HG03066 (cell line): ENCODE measurements around the gene ARSA.
"Not testable (repeated sequence)": the region's sequence is repeated elsewhere in the genome, so short reads cannot be mapped to it uniquely, and the experiment has no call there.

Experiments used
- ATAC-seq: cut with Tn5 transposase; IDR thresholded peaks from one replicate; pipeline ENCODE4 v1.9.1; 2021; ENCODE audit warnings: low read depth; ENCODE audit not compliant: unreplicated experiment

The ARSA gene

DNA sequence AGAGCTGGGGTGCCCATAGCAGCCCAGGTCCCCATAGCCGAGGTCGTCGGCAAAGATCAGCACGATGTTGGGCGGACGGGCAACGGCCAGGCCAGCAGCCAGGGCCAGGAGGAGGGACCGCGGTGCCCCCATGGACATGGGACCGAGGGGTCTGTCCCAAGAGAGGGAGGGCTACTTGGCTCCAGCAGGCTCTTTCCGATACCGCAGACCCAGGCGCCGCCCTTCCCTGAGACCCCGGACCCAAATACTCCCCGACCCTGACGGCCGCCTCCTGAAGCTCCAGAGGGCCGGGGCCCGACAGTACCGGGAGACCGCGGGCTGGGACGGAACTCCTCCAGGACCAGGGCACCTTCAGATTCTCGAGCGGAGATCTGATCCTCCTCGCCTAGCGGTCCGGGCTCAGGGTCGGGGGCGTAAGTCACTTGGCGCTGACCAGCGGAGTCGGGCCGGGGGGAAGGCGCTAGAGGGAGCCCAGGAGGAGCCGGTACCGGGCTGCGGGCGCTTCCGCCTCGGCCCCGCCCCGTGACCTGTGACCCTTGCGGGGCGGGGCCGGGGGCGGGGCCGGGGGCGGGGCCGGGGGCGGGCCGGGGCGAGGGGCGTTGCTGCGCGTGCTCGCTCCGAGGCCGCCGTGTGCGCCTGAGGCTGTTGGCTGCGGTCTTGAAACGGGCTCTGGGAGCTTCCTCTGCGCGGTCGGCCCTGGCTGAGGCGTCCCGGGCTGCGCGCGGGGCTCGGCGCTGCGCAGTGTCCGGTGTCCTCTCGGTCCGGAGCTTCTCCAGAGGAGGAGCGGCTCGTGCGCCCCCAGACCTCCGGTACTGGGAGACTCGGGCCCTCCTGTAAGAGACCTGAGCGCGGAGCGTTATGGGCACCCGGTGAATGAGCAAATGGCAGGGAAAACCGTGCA lies at the start of gene ARSA:
Gene ARSA, minus strand, starts transcription at position 511 of the 901 bp plus-strand sequence. Its CDS starts 373 bp downstream, at position 138.
- ATAC-seq = no peak

- ATAC-seq = no peak
Measured at GRCh38 chr22:50676661-50677492, 48.9 kb upstream of the ARSA start.

DNA sequence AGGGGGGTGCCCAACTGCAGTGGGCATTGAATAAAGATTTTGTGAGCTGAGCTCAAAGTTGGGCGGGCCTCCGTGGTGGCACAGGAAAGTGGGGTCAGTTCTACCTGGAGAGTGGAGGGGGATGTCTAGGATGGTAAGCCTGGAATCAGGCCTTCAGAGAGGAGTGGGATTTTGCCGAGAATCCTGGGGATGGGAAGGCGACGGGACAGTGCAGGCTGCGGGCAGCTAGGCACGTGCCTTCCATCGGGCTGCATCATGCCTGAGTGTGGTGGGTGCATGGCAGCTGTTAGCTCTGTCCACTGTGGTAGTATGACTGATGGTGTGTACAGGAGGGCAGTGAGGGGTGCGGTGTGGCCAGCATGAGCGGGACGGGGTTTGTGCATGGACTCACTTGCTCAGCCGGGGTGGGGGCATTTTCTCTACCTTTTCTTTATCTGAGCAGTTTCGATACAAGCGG lies 48.3 kb upstream of the ARSA start:
- no peak for ATAC-seq

DNA sequence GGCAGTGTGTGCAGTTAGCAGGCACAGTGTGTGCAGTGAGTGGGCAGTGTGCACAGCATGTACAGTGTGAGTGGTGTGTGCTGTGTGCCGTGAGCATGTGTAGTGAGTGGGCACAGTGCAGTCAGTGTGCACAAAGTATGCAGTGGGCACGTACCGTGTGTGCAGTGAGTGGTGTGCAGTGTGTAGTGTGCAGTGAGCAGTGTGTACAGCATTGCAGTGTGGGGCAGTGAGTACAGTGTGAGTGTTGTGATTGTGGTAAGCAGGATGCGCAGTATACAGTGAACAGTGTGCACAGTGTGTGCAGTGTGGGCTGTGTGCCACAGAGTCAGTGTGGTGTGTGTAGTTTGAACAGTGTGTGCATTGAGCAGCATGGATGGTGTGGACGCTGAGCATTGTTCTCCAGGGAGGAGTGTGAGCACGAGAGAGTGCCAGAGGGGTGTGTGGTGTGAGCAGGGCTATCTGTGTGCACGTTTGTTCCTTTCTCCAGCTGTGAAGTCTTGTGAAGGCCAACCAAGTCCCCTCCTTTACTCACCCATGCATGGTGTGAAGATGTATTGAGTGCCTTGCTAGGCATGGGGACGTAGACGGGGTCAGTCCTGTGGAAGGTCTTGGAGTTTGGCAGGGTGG lies 47.7 kb upstream of the ARSA start:
- ATAC-seq = no peak

DNA sequence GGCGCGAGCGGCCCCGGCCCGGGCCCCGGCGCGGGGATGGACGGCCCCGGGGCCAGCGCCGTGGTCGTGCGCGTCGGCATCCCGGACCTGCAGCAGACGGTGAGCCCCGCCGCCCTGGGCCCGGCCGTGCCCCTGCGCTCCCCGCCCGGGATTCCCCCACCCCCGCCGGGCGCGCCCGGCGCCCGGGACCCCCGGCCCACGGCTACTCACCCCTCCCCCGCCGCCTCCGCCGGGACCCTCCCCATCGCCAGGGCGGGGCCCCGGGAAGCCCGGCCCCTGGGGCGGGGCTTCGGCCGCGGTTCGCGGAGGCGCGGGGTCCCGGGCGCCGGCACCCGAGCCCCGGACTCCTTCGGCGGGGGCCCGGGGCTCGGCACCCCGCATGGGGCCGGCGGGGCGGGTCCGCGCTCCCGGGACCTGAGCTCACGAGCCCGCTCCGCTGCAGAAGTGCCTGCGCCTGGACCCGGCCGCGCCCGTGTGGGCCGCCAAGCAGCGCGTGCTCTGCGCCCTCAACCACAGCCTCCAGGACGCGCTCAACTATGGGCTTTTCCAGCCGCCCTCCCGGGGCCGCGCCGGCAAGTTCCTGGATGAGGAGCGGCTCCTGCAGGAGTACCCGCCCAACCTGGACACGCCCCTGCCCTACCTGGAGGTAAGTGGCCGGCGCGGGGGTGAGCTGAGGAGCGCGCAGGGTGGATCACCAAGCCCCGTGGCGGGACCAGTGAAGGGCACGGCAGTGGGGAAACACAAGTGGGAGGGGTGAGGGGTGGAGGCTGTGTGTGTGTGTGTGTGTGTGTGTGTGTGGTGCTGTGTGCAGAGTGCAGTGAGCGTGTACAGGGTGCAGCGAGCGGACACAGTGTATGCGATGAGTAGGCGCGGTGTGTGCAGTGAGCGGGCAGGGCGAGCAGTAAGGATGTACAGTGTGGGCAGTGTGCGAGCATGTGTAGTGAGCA lies 46.9 kb upstream of the ARSA start:
- no peak for ATAC-seq

DNA sequence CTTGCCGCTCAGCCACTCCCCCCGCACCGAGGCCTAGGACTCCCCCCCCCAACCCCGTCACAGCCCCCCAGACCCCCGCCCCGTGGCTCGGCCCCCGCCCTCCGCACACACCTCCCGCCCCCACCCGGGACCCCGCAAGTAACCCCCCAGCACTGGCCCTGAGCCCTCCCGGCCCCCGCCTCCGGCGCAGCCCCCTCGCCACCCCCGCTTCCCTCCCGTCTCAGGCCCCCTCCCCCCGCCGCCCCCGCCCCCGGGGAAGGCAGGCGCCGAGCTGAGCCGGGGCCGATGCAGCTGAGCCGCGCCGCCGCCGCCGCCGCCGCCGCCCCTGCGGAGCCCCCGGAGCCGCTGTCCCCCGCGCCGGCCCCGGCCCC lies 46.2 kb upstream of the ARSA start:
- ATAC-seq = no peak

GRCh38 chr22:50673231-50674129 lies 45.5 kb upstream of the ARSA start:
- no peak for ATAC-seq

DNA sequence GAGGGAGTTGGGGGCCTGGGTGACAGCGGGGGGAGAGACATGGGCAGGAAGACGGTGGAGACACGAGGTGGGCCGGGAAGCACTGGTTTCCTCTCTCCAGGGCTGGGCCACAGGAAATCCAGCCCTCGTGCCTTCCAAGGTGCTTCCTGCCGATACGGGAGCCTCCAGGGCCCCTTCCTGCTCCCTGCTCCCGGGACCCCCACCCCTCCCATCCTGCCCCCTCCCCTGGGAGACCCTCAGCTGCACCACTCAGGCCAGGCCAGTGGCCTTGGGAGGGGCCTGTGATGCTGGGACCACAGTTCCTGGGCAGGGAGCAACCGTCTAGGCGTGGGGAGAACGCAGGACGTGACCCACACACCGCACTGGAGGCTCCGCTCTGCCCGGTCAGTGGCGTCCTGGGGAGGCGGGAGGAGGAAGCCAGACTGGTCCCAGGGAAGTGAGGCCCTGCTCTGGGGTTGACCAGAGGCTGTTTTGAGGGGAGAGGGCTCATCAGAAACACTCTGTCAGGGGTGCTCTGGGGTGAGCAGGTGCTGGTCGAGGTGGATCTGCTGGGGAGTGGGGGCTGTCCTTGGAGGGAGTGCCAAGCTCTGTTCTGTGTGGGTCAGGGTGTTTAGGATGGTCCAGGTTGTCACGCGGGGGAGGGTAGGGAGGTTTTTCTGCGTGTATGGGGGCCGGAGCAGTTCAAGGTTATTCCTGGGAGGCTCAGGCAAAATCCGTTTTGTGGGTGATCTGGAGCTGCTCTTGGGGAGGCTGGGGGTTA lies 44.7 kb upstream of the ARSA start, which contains the start of gene SHANK3:
Gene SHANK3, plus strand, starts transcription at position 353 of the 760 bp plus-strand sequence.
- ATAC-seq = no peak

DNA sequence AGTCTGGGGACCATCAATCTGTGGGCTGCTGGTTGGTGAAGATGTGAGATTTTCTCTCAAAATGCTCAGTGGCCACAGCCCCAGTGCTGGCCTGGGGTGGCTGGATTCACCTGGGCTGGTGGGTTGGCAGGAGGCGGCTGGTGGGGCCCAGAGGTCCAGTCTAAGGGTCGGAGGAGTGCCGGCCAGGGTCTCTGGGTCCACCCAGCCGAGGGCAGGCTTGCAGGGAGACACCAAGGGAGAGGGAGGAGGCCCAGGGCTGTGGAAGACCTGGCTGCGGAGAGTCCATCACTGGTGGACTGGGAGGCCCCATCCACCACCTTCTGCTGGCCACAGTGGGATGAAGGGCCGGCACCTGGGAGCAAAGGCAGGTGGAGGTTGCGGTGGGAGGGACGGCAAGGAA lies 44.1 kb upstream of the ARSA start:
- ATAC-seq = no peak

DNA sequence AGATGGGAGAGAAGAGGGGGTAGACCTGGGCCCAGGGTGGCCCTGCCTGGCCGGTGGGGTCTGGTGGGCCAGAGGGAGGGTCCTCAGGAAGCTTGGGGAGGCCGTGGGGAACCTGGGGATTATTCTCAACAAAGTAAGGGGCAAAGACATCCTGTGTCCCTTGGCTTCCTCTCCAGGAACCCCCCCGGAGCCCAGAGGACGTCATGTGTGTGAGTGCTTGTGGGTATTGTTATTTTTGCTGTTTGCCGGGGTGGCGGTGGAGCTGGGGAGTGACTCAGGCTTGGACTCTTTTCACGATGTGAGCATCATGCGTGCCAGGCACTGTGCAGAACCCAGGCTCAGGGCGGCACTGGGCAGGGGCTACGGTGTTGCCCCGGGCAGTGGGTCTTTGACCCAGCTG lies 43.7 kb upstream of the ARSA start:
- ATAC-seq = no peak

- ATAC-seq = no peak
Measured at GRCh38 chr22:50670914-50671538, 43.1 kb upstream of the ARSA start.

DNA sequence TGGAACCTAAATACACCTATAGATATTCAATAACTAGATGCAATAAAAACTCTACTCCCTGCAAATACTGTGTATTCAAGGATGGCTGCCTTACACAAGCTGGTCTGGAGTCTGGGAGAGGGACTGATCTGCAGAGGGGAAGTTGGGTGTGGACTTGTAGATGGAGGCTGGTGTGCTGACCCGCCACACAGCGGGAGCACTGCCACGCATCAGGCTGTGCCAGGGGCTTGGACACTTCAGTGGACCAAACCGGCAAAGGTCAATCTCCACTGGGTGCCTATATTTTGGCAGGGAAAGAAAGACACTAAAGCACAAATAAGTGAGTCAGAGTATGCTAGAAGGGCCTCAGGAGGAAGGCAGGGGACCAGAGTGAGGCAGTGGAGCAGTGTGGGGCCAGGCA lies 42.6 kb upstream of the ARSA start:
- no peak for ATAC-seq

DNA sequence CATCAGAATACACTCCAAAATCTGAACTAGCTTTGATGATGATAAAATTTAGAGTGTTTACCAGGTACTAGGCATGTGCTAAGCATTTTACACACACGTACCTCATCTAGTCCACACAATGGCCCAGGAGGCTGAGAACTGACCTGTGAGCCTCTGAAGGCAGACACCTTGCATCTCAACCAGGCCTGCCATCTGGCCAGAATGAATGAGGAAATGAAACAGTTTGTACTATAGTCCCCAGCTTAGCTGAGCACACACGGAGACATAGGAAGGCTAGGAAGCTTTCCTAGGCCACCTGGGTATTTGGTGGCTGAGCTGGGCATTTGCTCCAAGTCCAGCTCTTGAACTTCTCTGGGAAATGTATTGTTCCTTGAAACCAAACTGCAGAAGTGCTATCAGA lies 37.8 kb upstream of the ARSA start:
- no peak for ATAC-seq

DNA sequence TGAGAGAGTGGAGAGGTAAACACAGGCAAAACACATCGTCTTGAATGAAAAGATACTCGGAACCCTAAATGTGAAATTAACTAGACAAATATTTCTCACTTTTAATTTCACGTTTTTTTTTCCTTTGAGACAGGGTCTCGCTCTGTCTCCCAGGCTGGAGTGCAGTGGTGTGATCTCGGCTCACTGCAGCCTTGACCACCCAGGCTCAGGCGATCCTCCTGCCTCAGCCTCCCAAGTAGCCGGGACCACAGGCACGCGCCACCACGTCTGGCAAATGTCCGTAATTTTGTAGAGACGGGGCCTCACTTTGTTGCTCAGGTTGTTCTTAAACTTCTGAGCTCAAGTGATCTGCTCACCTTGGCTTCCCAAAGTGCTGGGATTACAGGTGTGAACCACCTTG lies 37.3 kb upstream of the ARSA start:
- no peak for ATAC-seq

DNA sequence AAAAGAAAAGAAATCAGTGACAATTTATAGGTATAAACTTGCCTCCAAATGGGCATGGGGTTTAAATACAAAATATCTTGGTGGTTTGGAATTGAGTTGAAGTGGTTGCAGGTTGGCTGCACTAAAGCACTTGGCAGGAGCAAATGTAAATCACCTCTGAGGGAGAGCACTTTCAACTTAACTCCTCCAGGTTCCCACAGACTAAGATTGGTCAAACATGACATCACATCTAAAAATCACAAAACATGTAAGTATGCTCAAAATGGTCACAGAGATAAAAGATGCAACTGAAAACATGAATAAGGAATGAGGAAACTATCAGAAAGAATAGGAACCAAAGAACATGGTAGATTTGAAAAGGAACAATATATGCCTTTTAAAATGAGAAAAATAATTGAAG lies 32.4 kb upstream of the ARSA start:
- ATAC-seq = no peak

- not testable (repeated sequence) for ATAC-seq
Measured at GRCh38 chr22:50659711-50660110, 31.8 kb upstream of the ARSA start.

DNA sequence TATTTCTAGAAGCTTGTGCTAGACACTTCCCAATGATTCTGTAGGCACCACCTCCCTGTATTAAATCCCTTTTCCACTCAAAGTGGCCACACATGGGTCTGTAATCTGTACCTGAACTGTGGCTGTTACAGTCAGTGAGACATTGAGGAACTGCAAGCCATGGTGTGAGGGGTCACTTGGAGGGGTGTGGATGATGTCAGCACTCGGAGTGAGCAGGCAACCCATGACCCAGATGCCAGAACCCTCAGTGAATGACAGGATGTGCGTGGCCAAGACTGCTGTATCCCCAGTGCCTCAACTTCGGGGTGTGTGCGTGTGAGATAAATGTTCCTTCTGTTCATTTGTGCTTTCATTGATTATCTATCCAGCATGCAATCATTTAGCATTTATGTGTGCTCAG lies 30.0 kb upstream of the ARSA start:
- no peak for ATAC-seq
